HG03432 (cell line): Measurements from ENCODE around the gene KPNA1.

Experiments
- ATAC-seq: cut with Tn5 transposase; IDR thresholded peaks from one replicate; pipeline ENCODE4 v1.9.1; 2021; ENCODE audit warnings: mild to moderate bottlenecking, moderate library complexity; ENCODE audit not compliant: unreplicated experiment

The KPNA1 gene

GRCh38 chr3:122416966-122417365 is 97.8 kb downstream of the KPNA1 start:
- ATAC-seq, result no peak

DNA sequence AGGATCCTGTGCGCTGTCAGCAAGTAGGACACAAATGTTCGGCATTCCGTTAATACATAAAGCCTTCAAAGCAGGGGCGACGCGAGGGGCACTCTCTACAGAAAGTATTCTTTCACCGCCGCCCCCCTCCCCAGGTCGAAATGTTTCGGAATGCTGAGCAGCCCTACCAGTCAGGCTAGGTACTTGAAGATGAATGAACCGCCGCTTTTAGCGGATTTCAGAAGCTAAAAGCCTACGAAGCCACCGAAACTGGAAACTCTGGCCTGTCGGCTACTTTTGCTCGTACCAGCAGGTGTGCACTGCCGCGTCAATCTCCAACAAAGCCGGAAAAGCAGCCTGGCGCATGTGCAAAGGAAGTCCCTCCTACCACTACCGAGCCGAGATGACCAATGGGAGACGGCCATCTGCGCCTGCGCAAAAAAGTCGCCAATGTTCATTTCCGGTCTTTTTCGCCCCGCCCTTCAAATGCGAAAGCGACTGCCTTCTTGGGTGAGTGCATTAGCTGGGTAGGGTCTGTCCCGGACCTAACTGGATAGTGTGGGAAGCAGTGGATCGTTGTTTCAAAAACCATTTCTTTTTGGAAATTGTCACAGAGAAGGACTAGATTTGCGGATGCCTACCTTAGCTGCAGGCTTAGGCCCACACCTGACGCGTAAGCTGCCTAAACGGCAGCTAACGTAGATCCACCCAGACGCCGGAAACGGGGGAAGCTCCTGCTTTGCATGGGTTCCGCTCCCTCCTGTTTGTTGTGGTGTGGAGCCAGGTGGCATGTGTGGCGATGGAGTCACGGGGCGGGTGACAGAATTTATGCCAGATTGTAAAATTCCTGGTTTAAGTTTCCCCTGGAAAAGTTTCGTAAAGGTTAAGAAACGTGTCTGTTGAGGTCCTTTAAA is 98.7 kb downstream of the KPNA1 start, which contains the start of gene WDR5B:
Gene WDR5B, minus strand, starts transcription at position 301 of the 893 bp plus-strand sequence. CDS start 534 bp downstream, outside the sequence.
- peak; percentile 88 for ATAC-seq

DNA sequence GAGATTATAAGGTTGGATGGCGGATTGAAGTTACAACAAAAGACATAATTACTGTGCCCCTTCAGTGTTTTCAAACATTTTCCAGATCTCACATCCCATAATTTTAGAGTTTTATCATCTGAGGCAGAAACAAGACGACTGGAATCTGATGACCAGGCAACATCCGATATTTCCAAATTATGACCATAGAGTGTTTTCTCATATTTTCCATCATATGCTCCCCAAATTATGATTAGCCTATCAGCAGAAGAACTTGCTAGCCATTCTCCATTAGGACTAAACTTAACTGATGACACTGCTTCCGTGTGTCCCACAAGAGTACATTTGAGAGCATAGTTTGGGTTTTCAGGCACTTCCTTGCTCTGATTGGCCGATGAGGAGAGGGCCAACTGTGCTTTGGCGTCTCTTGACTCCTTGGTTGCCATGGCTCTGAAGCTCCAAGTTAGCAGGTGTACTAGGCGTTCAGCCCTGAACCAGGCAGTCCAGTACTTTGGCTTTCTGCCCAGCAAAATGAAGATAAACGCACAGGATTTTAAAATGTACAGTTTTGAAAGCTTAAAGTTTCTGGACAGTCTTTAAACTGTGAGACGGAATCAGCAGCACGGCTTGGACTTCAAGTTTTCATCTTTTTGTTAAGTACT is 99.5 kb downstream of the KPNA1 start:
- peak; percentile 51 for ATAC-seq

DNA sequence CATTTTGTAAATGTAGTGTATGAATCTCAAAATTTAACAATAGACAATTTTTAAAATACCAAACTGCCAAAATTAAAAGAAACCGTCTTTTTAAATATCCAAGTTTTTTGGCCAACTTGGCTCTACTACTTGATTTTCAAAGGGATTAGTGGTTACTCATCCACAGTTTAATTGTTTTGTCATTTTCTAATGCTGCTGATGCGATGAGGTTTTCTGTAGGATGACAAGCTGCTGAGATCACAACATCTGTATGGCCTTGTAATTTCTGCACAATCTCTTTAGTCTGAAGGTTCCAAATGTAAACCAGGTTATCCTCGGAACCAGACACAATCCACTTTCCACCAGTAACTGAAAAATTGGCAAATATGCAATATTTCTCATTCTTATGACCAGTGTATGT is 100.3 kb downstream of the KPNA1 start:
- ATAC-seq, result no peak

GRCh38 chr3:122410639-122411038 is 104.1 kb downstream of the KPNA1 start:
- ATAC-seq, result no peak

GRCh38 chr3:122410111-122410510 is 104.6 kb downstream of the KPNA1 start:
- ATAC-seq, result no peak

DNA sequence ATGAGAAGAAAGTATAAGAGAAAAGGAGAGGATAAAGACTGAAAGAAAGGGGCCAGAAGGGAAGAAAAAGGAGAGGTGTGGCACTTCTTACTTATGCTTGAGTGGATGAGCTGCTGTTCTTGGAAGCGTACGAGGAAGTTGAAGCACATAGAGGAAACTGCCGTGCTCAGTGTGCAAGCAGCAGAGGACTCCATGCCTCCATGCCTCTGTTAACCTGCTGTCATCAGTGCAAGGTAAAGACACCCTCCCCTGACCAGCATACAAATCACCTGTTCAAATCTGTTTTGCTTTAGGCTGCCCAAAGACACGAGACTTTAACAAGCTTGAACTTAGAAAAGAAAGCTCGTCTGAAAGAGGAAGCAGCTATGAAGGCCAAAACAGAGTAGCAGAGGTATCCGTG is 105.3 kb downstream of the KPNA1 start:
- no peak for ATAC-seq

DNA sequence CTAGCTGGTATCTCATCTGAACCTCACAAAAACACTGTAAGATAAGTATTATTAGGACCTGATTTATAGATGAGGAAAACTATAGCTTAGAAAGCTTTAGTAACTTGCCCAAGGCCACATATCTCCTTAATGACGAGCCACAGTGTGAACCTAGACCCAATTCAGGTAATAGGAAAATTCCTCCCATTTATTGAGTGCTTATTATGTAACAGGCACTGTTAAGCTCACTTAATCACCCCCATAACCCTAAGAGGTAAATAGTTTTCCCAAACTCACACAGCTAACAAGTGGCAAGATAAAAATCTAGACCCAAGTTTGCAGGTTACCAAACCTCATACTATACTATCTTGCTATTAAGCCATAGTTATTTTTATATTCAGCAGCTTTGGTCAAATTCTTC is 106.8 kb downstream of the KPNA1 start:
- no peak for ATAC-seq

DNA sequence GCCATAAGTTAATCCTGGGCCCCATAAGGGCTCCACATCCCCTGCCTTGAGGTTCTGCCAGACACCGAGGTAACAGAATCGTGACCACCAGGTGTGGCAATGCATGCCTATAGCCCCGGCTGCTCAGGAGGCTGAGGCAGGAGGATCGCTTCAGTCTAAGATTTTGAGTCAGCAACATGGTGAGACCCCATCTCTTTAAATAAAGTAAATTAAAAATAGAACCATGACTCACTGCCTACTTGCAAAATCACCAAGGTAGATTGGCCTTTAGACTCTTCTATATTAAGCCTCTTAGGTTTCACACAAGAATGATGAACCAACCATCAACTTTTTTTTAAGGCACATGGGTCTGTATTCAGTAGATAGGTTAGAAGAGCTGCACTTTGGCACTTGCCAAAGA is 108.5 kb downstream of the KPNA1 start:
- ATAC-seq, result no peak

DNA sequence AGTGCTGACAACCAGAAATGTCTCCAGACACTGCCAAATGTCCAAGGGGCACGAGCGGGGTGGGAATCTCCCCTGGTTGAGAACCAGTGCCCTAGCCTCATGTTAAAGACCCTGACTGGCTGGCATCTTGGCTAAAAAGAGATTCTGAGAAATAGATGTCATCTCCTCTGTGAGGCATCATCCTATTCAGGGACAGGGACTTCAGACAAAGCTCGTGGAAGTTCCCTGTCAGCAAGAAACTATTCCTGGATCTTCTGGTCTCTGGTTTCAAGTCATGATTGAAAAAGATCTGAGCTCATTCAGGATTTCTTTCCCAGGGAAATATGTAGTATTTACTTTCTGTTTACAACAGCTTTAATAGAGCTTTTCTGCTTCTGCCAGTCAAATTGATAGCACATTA is 109.7 kb downstream of the KPNA1 start:
- ATAC-seq, result no peak

DNA sequence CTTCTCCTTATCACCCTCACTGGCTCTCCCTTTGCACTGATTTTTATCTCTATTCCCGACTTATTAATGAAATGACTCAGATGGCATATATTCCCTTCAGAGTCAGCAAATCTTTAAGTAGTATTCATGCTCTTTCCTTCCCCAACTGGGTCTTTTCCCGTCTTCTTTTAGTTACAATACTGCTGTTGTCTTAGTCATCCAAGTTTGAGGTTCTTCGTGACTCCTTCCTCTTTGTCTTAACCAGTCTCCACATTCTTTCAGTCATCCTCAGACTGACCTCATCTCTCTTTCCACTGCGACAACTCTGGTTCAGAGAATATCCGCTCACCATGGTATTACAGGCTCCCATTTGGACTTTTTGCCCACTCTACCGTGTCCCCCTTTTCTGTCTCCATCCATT is 111.2 kb downstream of the KPNA1 start:
- no peak for ATAC-seq

DNA sequence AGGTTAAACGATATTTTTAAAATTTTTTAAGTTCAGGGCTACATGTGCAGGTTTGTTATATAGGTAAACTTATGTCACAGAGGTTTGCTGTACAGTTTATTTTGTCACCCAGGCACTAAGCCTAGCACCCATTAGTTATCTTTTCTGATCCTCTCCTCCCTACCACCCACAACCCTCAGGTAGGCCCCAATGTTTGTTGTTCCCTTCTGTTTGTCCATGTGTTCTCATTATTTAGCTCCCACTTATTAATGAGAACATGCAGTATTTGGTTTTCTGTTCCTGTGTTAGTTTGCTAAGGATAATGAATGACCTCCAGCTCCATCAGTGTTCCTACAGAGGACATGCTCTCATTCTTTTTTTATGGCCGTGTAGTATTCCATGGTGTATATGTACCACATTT is 115.8 kb downstream of the KPNA1 start:
- ATAC-seq, result no peak

- no peak for ATAC-seq
Measured at GRCh38 chr3:122397201-122397600, 117.5 kb downstream of the KPNA1 start.

- ATAC-seq, result no peak
Measured at GRCh38 chr3:122396511-122396910, 118.2 kb downstream of the KPNA1 start.

DNA sequence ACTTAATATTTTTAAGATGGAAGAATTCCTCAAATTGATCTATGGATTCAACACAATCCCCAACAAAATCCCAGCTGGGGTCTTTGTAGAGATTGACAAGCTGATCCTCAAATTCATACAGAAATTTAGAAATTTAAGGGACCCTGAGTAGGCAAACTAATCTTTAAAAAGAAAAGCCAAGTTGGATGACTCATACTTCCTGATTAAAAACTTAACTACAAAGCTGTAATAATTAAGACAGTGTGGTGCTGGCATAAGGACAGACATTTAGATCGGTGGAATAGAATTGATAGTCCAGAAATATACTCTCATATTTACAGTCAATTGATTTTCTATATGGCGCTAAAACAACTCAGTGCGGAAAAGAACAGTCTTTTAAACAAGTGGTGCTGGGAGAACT is 119.2 kb downstream of the KPNA1 start:
- no peak for ATAC-seq

DNA sequence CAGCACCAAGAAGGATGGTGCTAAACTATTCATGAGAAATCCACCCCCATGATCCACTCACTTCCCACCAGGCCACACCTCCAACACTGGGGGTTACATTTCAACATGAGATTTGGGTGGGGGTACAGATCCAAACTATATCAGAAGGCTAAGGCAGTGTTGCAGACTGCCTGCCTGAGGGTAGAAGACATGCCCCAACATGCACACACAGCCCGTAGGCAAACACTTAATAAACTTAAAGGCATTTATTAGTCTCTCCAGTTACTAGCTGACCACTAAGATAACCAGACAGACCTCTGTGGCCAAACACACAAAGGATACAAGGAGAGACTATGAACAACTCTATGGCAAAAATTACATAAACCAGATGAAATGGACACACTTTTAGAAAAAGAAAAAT is 120.6 kb downstream of the KPNA1 start:
- ATAC-seq, result no peak

DNA sequence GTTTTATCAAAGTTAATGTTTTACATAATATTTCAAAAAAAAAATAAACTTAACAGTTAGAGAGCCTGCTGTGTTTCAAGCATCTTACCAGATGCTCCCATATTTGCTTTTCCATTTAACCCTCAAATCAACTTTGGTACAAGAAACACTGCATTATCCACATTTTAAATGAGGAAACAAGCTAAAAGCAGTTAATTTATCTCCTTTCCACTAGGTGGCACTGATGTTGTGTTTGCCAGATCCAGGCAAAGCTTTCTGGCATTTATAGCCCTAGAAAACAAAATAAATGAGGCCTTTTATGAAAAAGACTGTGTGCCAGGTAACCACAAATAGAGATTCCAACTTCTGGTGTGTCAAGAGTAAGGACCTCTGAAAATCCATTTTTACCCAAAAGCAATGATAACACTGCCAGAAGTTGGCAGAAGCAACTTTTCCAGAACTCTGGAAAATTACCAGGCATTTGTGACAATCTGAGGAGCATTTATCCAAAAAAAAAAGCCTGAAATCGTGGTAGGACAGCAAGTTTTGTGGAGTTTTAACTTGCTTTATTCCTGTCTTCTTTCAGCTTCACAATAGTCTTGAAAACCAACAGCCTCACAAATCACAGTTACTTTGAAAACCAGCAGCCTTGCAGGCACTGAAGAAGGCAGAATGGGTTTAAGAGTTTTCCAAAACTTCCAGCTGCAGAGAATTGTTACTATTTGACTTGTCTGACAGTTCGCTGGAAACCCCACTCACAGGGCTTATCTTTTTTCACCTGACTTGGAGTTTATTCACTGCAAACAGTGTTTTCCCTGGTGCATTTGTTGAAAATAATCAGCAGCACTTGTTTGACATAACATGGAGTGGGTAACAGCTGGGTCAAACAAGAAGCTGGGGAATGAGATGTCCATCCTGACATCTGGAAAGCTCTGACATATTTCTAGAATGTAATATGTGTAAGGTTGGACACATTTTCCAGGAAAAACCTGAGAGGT is 121.6 kb downstream of the KPNA1 start:
- no peak for ATAC-seq

- ATAC-seq, result no peak
Measured at GRCh38 chr3:122391681-122392446, 122.9 kb downstream of the KPNA1 start.

DNA sequence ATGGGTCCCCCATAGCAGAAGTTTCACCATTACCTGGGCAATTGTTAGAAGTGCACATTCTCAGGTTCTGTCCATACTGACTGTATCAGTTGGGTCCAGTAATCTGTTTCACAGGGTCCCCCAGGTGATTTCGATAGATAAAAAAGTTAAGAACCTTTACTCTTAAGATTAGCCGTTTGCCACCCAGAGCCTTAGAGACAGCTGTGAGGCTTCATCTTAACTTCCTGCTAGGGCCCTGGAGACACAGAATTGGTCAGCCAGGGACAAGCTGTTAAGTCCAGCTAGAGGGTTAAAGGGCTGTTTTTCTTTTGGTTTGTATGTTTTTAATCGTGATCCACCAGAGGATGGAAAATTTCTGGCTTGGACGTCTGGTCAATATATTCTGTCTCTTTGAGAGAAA is 124.1 kb downstream of the KPNA1 start:
- no peak for ATAC-seq

DNA sequence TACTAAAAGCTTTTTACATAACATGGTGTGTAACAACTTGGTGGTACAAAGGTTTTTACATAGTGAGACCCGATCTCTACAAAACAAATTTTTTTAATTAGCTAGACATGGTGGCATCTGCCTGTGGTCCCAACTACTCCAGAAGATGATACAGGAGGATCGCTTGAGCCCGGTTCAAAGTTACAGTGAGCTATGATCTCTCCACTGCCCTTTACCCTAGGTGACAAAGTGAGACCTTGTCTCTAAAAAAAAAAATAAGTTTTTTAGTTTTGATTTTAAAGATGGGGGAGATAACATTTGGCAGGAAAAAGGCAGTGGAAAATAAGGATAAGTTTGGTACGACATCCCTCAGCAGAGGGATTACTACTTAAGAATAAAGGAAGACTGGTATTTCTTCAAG is 124.8 kb downstream of the KPNA1 start:
- no peak for ATAC-seq
